MM.1S (cell line): ENCODE data around the gene EXOSC3.
A peak's percentile ranks its signal among the peaks of the same experiment; 100 is the strongest.
"Not testable (repeated sequence)": the region's sequence is repeated elsewhere in the genome, so short reads cannot be mapped to it uniquely, and the experiment has no call there.

Source experiments
- DNase-seq: peaks from one replicate; pipeline ENCODE4 v3.0.0-alpha.2; 2015
- H2AFZ ChIP-seq: fragments of 300-600 bp; sonication (generic); 2 replicates; pipeline ENCODE4 v1.6.0; 2016; ENCODE audit warnings: antibody characterized with exemption, low read length
- H3F3A ChIP-seq: fragments of 300-600 bp; sonication (generic); 2 replicates; pipeline ENCODE4 v1.6.1; 2016; ENCODE audit warnings: mild to moderate bottlenecking, antibody characterized with exemption, low read length, moderate library complexity, mixed read lengths; ENCODE audit not compliant: insufficient read depth
- H3K27ac ChIP-seq: fragments of 300-600 bp; sonication (generic); 2 replicates; pipeline ENCODE4 v1.5.1; 2016; ENCODE audit warnings: mild to moderate bottlenecking, low read length
- H3K27me3 ChIP-seq: fragments of 300-600 bp; sonication (generic); replicated peaks from 2 replicates; pipeline ENCODE4 v1.6.0; 2016; ENCODE audit warnings: low read length; ENCODE audit not compliant: insufficient read depth
- H3K36me3 ChIP-seq: fragments of 300-600 bp; sonication (generic); replicated peaks from 2 replicates; pipeline ENCODE4 v1.6.1; 2016; ENCODE audit warnings: mild to moderate bottlenecking, low read length, mixed read lengths; ENCODE audit not compliant: insufficient read depth
- H3K4me1 ChIP-seq: fragments of 300-600 bp; sonication (generic); 2 replicates; pipeline ENCODE4 v1.6.1; 2016; ENCODE audit warnings: low read length, mixed read lengths
- H3K4me2 ChIP-seq: fragments of 300-600 bp; sonication (generic); 2 replicates; pipeline ENCODE4 v1.6.0; 2016; ENCODE audit warnings: low read depth, low read length
- H3K4me3 ChIP-seq: fragments of 300-600 bp; sonication (generic); 2 replicates; pipeline ENCODE4 v1.5.1; 2016; ENCODE audit warnings: low read length, mixed read lengths
- H3K79me2 ChIP-seq: fragments of 300-600 bp; sonication (generic); 2 replicates; pipeline ENCODE4 v1.6.1; 2016; ENCODE audit warnings: mixed run types, low read length, mixed read lengths
- H3K9ac ChIP-seq: fragments of 300-600 bp; sonication (generic); 2 replicates; pipeline ENCODE4 v1.6.1; 2016; ENCODE audit warnings: low read length, mixed read lengths
- H3K9me2 ChIP-seq: fragments of 300-600 bp; sonication (generic); replicated peaks from 2 replicates; pipeline ENCODE4 v1.6.1; 2016; ENCODE audit warnings: mild to moderate bottlenecking, low read length, mixed read lengths; ENCODE audit not compliant: insufficient read depth
- H3K9me3 ChIP-seq: fragments of 300-600 bp; sonication (generic); replicated peaks from 2 replicates; pipeline ENCODE4 v1.6.1; 2016; ENCODE audit warnings: mild to moderate bottlenecking, low read length, mixed read lengths; ENCODE audit not compliant: insufficient read depth
- H4K20me1 ChIP-seq: fragments of 300-600 bp; sonication (generic); 2 replicates; pipeline ENCODE4 v1.6.1; 2016; ENCODE audit warnings: mild to moderate bottlenecking, low read length, moderate library complexity, mixed read lengths; ENCODE audit not compliant: insufficient read depth
- EZH2 ChIP-seq: fragments of 300-600 bp; sonication (generic); optimal IDR thresholded peaks from 2 replicates; pipeline ENCODE3; 2017; ENCODE audit warnings: low read depth, mild to moderate bottlenecking, antibody characterized with exemption, low read length, mixed read lengths
- EZH2phosphoT487 ChIP-seq: fragments of 300-600 bp; sonication (generic); IDR thresholded peaks from 2 replicates; pipeline ENCODE4 v1.6.1; 2018; ENCODE audit warnings: antibody characterized with exemption, low read length
- TF ChIP-seq, protein P1 (sequence below): fragments of 300-600 bp; sonication (generic); IDR thresholded peaks from 2 replicates; pipeline ENCODE4 v1.5.1; 2016; ENCODE audit warnings: antibody characterized with exemption, low read length, mixed read lengths

The EXOSC3 gene

DNA sequence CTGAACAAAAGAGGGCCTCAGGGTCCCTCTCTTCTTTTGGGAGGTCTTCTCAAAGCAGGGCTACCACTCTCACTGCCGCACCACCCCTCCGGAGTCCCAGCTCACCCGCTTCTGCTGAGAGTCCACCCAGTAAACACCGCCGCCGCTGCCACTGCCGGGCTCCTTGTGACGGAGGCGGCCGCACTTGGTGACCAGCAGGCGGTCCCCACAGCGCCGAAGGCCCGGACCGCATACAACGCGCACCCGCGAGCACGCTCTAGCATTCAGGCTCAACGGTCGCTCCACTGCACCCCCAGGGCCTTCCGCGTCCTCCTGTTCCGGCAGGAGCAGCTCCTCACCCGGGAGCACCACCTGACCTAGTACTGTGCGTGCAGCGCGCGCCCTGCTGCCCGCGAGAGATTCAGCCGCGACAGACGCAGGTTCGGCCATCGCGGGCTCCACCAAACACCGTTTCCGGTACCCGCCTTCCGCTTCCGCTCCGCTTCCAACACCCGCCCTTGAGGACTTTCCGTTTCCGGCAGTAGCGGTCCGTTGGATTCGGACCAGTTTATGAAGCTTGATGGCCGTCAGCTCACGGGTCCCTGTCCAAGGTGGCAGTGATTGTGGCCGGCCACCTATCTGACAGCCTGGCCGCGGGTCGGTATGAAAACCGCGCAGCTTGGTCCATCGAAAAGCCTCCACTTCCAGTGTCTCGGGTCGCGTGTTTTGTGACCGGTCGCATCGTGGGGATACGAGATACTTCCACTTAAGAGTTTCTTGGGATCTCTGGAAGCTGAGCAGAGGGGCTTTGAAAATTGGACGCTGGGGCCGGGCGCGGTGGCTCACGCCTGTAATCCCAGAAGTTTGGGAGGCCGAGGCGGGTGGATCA is at the start of gene EXOSC3:
Gene EXOSC3, minus strand, starts transcription at position 449 of the 868 bp plus-strand sequence. Its CDS starts 20 bp downstream, at position 429.
- peak within 1 kb of the TSS; percentile 68 for H3K9ac ChIP-seq
- H3K4me3 ChIP-seq = peak within 1 kb of the TSS; percentile 99
- H3F3A ChIP-seq = 0 out of 2 replicates have a peak, but pooled peaks cover 6% of the 10 kb centered on the region
- peaks cover 7% of the 10 kb centered on the region; the same call in 1 of the 2 replicates for H3K4me1 ChIP-seq
- H3K36me3 ChIP-seq = peaks cover 15% of the 10 kb centered on the region
- H3K27me3 ChIP-seq = no peaks in the 10 kb centered on the region
- DNase-seq = peak; percentile 94
- TF ChIP-seq EZH2phosphoT487 = no peak
- TF ChIP-seq, protein P1, sequence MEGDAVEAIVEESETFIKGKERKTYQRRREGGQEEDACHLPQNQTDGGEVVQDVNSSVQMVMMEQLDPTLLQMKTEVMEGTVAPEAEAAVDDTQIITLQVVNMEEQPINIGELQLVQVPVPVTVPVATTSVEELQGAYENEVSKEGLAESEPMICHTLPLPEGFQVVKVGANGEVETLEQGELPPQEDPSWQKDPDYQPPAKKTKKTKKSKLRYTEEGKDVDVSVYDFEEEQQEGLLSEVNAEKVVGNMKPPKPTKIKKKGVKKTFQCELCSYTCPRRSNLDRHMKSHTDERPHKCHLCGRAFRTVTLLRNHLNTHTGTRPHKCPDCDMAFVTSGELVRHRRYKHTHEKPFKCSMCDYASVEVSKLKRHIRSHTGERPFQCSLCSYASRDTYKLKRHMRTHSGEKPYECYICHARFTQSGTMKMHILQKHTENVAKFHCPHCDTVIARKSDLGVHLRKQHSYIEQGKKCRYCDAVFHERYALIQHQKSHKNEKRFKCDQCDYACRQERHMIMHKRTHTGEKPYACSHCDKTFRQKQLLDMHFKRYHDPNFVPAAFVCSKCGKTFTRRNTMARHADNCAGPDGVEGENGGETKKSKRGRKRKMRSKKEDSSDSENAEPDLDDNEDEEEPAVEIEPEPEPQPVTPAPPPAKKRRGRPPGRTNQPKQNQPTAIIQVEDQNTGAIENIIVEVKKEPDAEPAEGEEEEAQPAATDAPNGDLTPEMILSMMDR = no peak; the same call in 1 of the 2 replicates
- TF ChIP-seq EZH2 = no peak
- H3K27ac ChIP-seq = peak within 1 kb of the TSS; percentile 64; the same call in 1 of the 2 replicates
- H3K79me2 ChIP-seq = peaks cover 51% of the 10 kb centered on the region
- H3K9me3 ChIP-seq = no peaks in the 10 kb centered on the region
- peak within 1 kb of the TSS; percentile 99 for H2AFZ ChIP-seq
- H4K20me1 ChIP-seq = no peaks in the 10 kb centered on the region
- H3K4me2 ChIP-seq = peak within 1 kb of the TSS; percentile 81
- H3K9me2 ChIP-seq = no peaks in the 10 kb centered on the region

DNA sequence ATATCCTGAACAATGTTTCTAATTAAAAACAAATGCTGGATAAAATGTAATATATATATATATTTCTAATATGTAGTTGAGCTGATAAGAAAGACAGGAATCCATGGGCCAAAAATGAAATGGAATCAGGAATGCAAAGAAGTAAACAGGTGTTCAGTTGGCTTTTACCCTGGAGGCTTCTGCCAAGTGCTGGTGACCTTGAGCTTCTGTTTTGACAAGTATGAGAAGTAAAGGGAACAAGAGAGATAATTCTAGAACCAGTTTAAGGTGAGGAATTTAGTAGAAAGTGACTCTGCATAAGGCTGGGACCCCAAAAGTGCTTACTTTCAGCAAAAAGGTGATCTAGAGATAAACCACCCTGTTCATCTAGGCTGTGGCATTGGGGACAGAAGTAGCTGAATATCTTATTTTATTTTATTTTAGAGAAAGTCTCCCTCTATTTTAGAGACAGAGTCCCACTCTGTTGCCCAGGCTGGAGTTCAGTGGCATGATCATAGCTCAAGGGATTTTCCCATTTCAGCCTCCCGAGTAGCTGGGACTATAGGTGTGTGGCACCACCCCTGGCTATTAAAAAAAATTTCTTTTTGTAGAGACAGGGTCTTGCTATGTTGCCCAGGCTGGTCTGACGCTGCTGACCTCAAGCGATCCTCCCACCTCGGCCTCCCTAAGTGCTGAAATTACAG is 42.8 kb upstream of the EXOSC3 start:
- Histone ChIP-seq H3K27me3 (no peaks in the 10 kb centered on the region), H3K9me3 (no peaks in the 10 kb centered on the region), H3K27ac (no peak overlapping the region), H3K36me3 (no peaks in the 10 kb centered on the region), H3K4me1 (no peaks in the 10 kb centered on the region), H3F3A (no peaks in the 10 kb centered on the region), H3K9me2 (no peaks in the 10 kb centered on the region), H3K9ac (no peak overlapping the region), H3K4me2 (no peak overlapping the region), H4K20me1 (no peaks in the 10 kb centered on the region), H3K4me3 (no peak overlapping the region), H3K79me2 (no peaks in the 10 kb centered on the region), H2AFZ (no peak overlapping the region)
- DNase-seq = no peak
- TF ChIP-seq EZH2phosphoT487 (no peak), EZH2 (no peak)

DNA sequence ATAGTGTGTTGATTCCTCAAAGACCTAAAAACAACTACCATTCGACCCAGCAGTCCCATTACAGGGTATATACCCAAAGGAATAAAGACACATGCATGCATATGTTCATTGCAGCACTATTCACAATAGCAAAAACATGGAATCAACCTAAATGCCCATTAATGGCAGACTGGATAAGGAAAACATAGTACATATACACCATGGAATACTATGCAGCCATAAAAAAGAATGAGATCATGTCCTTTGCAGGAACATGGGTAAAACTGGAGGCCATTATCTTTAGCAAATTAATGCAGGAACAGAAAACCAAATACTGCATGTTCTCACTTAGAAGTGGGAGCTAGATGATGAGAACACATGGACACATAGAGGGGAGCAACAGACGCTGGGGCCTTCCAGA is 40.3 kb upstream of the EXOSC3 start:
- H3K4me1 ChIP-seq, H3K27ac ChIP-seq, H3K79me2 ChIP-seq, H3K36me3 ChIP-seq, H2AFZ ChIP-seq, H4K20me1 ChIP-seq, H3F3A ChIP-seq, H3K9ac ChIP-seq, H3K4me2 ChIP-seq, DNase-seq, H3K27me3 ChIP-seq, H3K9me3 ChIP-seq, H3K4me3 ChIP-seq, H3K9me2 ChIP-seq: not testable (repeated sequence)

- H3K9me3 ChIP-seq = no peaks in the 10 kb centered on the region
- no peak overlapping the region for H3K9ac ChIP-seq
- H3K9me2 ChIP-seq = no peaks in the 10 kb centered on the region
- H4K20me1 ChIP-seq = no peaks in the 10 kb centered on the region
- peak; percentile 89 for DNase-seq
- no peaks in the 10 kb centered on the region for H3K36me3 ChIP-seq
- H3K27ac ChIP-seq = peak overlapping the region; percentile 38; the same call in 1 of the 2 replicates
- no peak overlapping the region for H2AFZ ChIP-seq
- peaks cover 11% of the 10 kb centered on the region; the same call in 1 of the 2 replicates for H3K79me2 ChIP-seq
- no peak overlapping the region; the same call in 1 of the 2 replicates for H3K4me3 ChIP-seq
- peaks cover 18% of the 10 kb centered on the region for H3K4me1 ChIP-seq
- TF ChIP-seq, protein P1 = no peak
- no peak for TF ChIP-seq EZH2
- no peak for TF ChIP-seq EZH2phosphoT487
- H3K27me3 ChIP-seq = no peaks in the 10 kb centered on the region
- H3F3A ChIP-seq = peaks cover 28% of the 10 kb centered on the region
- H3K4me2 ChIP-seq = peak overlapping the region; percentile 39
Observed at GRCh38 chr9:37820142-37820541, 35.3 kb upstream of the EXOSC3 start.
